ENCODE data around the gene PPM1N. TPM values are rescaled to one million over a fixed set of nuclear protein-coding genes. Genes with fewer than 3 reads are reported as not detected.

Gene PPM1N
- total RNA-seq, 4 donors from 2014 or later = 1.6 to 3.8 (median 3.0) TPM

- Histone ChIP-seq H3K4me3 (no peak overlapping the region), H3K27ac (replicated peaks in 1 of 4) (peak overlapping the region; percentile 47 to 76 (median 62)), H3K4me1 (peaks cover 21 to 75% (median 60%) of the 10 kb centered on the region in 4 donors), H3K27me3 (no peaks in the 10 kb centered on the region), H3K36me3 (peaks cover 49 to 82% (median 80%) of the 10 kb centered on the region in 4 donors), H3K9me3 (no peaks in the 10 kb centered on the region)
- 65% methylated on average over 8 of the region's 9 CpGs for WGBS
- intact Hi-C loops (cut with DNase I) = loop anchor here (2.0 kb wide), 1 partner anchor 119 kb away; no protein-coding TSS in a partner anchor
- TF ChIP-seq, protein P1, sequence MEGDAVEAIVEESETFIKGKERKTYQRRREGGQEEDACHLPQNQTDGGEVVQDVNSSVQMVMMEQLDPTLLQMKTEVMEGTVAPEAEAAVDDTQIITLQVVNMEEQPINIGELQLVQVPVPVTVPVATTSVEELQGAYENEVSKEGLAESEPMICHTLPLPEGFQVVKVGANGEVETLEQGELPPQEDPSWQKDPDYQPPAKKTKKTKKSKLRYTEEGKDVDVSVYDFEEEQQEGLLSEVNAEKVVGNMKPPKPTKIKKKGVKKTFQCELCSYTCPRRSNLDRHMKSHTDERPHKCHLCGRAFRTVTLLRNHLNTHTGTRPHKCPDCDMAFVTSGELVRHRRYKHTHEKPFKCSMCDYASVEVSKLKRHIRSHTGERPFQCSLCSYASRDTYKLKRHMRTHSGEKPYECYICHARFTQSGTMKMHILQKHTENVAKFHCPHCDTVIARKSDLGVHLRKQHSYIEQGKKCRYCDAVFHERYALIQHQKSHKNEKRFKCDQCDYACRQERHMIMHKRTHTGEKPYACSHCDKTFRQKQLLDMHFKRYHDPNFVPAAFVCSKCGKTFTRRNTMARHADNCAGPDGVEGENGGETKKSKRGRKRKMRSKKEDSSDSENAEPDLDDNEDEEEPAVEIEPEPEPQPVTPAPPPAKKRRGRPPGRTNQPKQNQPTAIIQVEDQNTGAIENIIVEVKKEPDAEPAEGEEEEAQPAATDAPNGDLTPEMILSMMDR (IDR thresholded peaks at IDR 0.05) = peak; percentile 89 to 97 (median 97)
- TF ChIP-seq POLR2AphosphoS5 (IDR thresholded peaks at IDR 0.05) (peak in 1 of 2 donors; percentile 63), POLR2A (IDR thresholded peaks at IDR 0.05; ENCODE audit: low read depth) (no peak), EP300 (IDR thresholded peaks at IDR 0.05) (no peak)
- peak; percentile 94 for DNase-seq (ENCODE audit: extremely low spot score)
Observed at GRCh38 chr19:45523642-45524256, 25.5 kb downstream of the PPM1N start.

DNA sequence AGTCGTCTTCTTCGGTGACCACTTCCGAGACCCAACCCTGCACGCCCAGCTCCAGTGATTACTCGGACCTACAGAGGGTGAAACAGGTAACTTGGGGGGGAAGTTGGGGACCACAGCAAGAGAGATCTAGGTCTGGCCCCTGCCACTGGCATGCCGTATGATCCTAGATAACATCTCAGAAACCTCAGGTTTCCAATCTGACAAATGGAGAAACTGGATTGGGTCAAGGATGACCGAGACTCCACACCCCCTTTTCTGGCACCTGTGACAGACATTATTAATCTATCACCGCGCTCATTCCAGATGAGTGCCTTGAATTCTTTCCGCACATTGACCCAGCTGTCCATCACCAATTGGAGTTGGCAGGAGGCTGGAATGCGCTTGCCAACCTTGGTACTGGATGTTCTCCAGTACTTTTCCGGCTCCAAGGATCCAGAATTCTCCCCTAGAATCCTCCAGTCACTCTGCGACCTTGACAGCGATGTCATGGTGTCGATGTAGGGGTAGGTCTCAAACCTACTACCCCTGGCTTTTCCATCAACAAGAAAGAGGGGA lies 26.4 kb downstream of the PPM1N start:
- H3K4me1 ChIP-seq = peaks cover 30 to 83% (median 69%) of the 10 kb centered on the region in 4 donors
- H3K27ac ChIP-seq (replicated peaks in 1 of 4) = peak overlapping the region; percentile 47 to 76 (median 62)
- TF ChIP-seq, protein P1 (IDR thresholded peaks at IDR 0.05) = no peak
- TF ChIP-seq POLR2AphosphoS5 (IDR thresholded peaks at IDR 0.05) = peak in 1 of 2 donors; percentile 61
- TF ChIP-seq EP300 (IDR thresholded peaks at IDR 0.05) = no peak

GRCh38 chr19:45526143-45526542 lies 27.9 kb downstream of the PPM1N start:
- Histone ChIP-seq H3K27ac (replicated peaks in 1 of 4) (peak overlapping the region; percentile 47 to 76 (median 62)), H3K4me1 (peaks cover 31 to 74% (median 63%) of the 10 kb centered on the region in 4 donors), H3K27me3 (no peaks in the 10 kb centered on the region), H3K9me3 (no peaks in the 10 kb centered on the region), H3K36me3 (peaks cover 32 to 59% (median 58%) of the 10 kb centered on the region in 4 donors), H3K4me3 (no peak overlapping the region)
- intact Hi-C loops (cut with DNase I) = loop anchor here (5.0 kb wide), 1 partner anchor 51 kb away; no protein-coding TSS in a partner anchor
- WGBS = 66% methylated on average over 9 of the region's 9 CpGs
- no peak for DNase-seq (ENCODE audit: extremely low spot score)
- TF ChIP-seq, protein P1 (IDR thresholded peaks at IDR 0.05) = peak in 1 of 3 experiments; percentile 6
- TF ChIP-seq POLR2A (IDR thresholded peaks at IDR 0.05; ENCODE audit: low read depth) (no peak), EP300 (IDR thresholded peaks at IDR 0.05) (no peak), POLR2AphosphoS5 (IDR thresholded peaks at IDR 0.05) (peak; percentile 47 to 50)

More for the DNA sequence above, 26.4 kb downstream of the PPM1N start:
- Histone ChIP-seq H3K9me3 (no peaks in the 10 kb centered on the region), H3K4me3 (no peak overlapping the region), H3K36me3 (peaks cover 42 to 73% (median 71%) of the 10 kb centered on the region in 4 donors), H3K27me3 (no peaks in the 10 kb centered on the region)
- 89% methylated on average over 13 of the region's 15 CpGs for WGBS
- DNase-seq (ENCODE audit: extremely low spot score) = no peak
- intact Hi-C loops (cut with DNase I) = loop anchor here (5.0 kb wide), 1 partner anchor 53 kb away; no protein-coding TSS in a partner anchor

DNA sequence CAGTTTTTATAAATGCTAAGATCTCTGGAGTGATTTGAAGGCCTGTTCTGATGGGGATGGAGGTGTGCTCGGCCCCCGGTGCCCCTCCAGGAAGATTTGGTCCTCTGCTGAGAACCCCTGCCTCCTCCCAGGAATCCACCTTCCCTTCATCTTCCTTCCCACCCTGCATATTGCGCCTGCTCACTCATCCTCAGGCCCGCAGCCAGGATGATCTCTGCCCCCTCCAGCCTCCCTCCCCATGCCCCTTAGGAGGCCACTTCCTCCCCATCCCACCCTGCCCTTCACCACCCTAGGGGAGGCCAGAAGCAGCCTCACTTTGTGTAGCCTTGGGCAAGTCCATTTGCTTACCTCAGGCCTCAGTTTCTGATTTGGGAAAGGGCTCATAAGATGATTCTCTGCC lies 28.7 kb downstream of the PPM1N start:
- intact Hi-C loops (cut with DNase I) = loop anchor here (5.0 kb wide), 1 partner anchor 50 kb away; no protein-coding TSS in a partner anchor
- DNase-seq (ENCODE audit: extremely low spot score) = no peak
- WGBS = 83% methylated on average over 4 of the region's 4 CpGs
- no peaks in the 10 kb centered on the region for H3K9me3 ChIP-seq
- H3K4me3 ChIP-seq = no peak overlapping the region
- H3K4me1 ChIP-seq = peaks cover 31 to 66% (median 57%) of the 10 kb centered on the region in 4 donors
- no peaks in the 10 kb centered on the region for H3K27me3 ChIP-seq
- TF ChIP-seq EP300 (IDR thresholded peaks at IDR 0.05) = no peak
- no peak for TF ChIP-seq POLR2AphosphoS5 (IDR thresholded peaks at IDR 0.05)
- TF ChIP-seq POLR2A (IDR thresholded peaks at IDR 0.05; ENCODE audit: low read depth) = no peak
- TF ChIP-seq, protein P1 (IDR thresholded peaks at IDR 0.05) = no peak
- H3K27ac ChIP-seq (replicated peaks in 1 of 4) = peak overlapping the region in 3 of 4 donors; percentile 47 to 76 (median 66)
- peaks cover 26 to 51% (median 50%) of the 10 kb centered on the region in 4 donors for H3K36me3 ChIP-seq

All from esophagus muscularis mucosa (tissue), 4 donors.